Endothelial cell of umbilical vein (primary cell): ENCODE data around the gene TECTA. TPM values are rescaled to one million over a fixed set of nuclear protein-coding genes. Genes with fewer than 3 reads are reported as not detected.

ENCODE experiments used
- BruUV-seq: library from RNA; stranded (reverse); fragments of 400-500 nt; replicated peaks from 2 replicates; lab custom pipeline; 2021; lab: Mats Ljungman, UMichigan
- CTCF ChIA-PET: fragments of 300-600, 350-600 bp; sonication (Branson Sonifier 250); formaldehyde crosslinking; loops from one replicate; lab custom pipeline; 2021; ENCODE audit warnings: antibody characterized with exemption, inconsistent platforms; lab: Charles Lee
- POLR2A ChIA-PET: fragments of 300-600, 350-600 bp; sonication (Branson Sonifier 250); formaldehyde crosslinking; loops from one replicate; lab custom pipeline; 2021; ENCODE audit warnings: antibody characterized with exemption, inconsistent platforms; lab: Charles Lee
- DNase-seq: peaks from one replicate; pipeline ENCODE4 v3.0.0-alpha.2; 2011; ENCODE audit warnings: low read depth, low spot score
- FAIRE-seq: peaks from 2 replicates; lab custom pipeline; 2011; peaks lifted over from hg19 to GRCh38; lab: Jason Lieb, UNC
- H2AFZ ChIP-seq: 2 replicates; pipeline ENCODE4 v1.6.0; 2012; ENCODE audit warnings: low read depth, low read length, control low read depth, inconsistent platforms
- H3K27ac ChIP-seq: 2 replicates; pipeline ENCODE4 v1.5.1; 2011; ENCODE audit warnings: low read depth, mild to moderate bottlenecking, control low read depth, low read length, moderate library complexity; ENCODE audit not compliant: insufficient read depth
- H3K27me3 ChIP-seq, 2 experiments: 2 replicates each; pipeline versions ENCODE4 v1.6.0 to v1.6.1; 2011; ENCODE audit warnings: low read length in 2 of 2, mixed read lengths in 1 of 2; ENCODE audit not compliant: control insufficient read depth in 2 of 2, insufficient read depth in 2 of 2
- H3K36me3 ChIP-seq, 2 experiments: 2 replicates in 1 of 2; 3 replicates in 1 of 2; pipeline ENCODE4 v1.5.1; 2011; ENCODE audit warnings: low read length in 2 of 2, mild to moderate bottlenecking in 1 of 2, moderate library complexity in 1 of 2; ENCODE audit not compliant: control insufficient read depth in 2 of 2, insufficient read depth in 2 of 2; ENCODE audit errors: extremely low read depth in 1 of 2
- H3K4me1 ChIP-seq: 3 replicates; pipeline ENCODE4 v1.5.1; 2011; ENCODE audit warnings: mild to moderate bottlenecking, low read length; ENCODE audit not compliant: control insufficient read depth, insufficient read depth; ENCODE audit errors: extremely low read depth
- H3K4me2 ChIP-seq: 2 replicates; pipeline ENCODE4 v1.6.1; 2011; ENCODE audit warnings: low read length, control low read depth, mixed read lengths; ENCODE audit not compliant: insufficient read depth
- H3K4me3 ChIP-seq, 3 experiments: fragments of 200-600 bp in 1 of 3; sonication (generic), shearing (Covaris generic) in 1 of 3; replicated peaks in 1 of 3; 2 replicates each; pipeline ENCODE4 v1.5.1; 2011 to 2016; ENCODE audit warnings: control low read depth in 3 of 3, low read length in 3 of 3, mild to moderate bottlenecking in 2 of 3, inconsistent platforms in 1 of 3, low read depth in 1 of 3, moderate library complexity in 1 of 3; ENCODE audit not compliant: insufficient read depth in 1 of 3
- H3K79me2 ChIP-seq: 2 replicates; pipeline ENCODE4 v1.6.0; 2012; ENCODE audit warnings: low read length, inconsistent platforms; ENCODE audit not compliant: control insufficient read depth, insufficient read depth
- H3K9ac ChIP-seq: replicated peaks from 2 replicates; pipeline ENCODE3; 2011; ENCODE audit warnings: low read length, control low read depth; ENCODE audit not compliant: insufficient read depth; ENCODE audit errors: extremely low read depth
- H3K9me1 ChIP-seq: replicated peaks from 3 replicates; pipeline ENCODE4 v1.6.0; 2011; ENCODE audit warnings: mild to moderate bottlenecking, low read length; ENCODE audit not compliant: control insufficient read depth, insufficient read depth; ENCODE audit errors: extremely low read depth
- H3K9me3 ChIP-seq: replicated peaks from 2 replicates; pipeline ENCODE4 v1.5.1; 2012; ENCODE audit warnings: low read length, inconsistent platforms; ENCODE audit not compliant: control insufficient read depth, insufficient read depth
- H4K20me1 ChIP-seq: replicated peaks from 2 replicates; pipeline ENCODE3; 2011; ENCODE audit warnings: mild to moderate bottlenecking, low read length; ENCODE audit not compliant: control insufficient read depth, insufficient read depth; ENCODE audit errors: extremely low read depth
- CTCF ChIP-seq, 2 donors: IDR thresholded peaks; 1 replicate in 1 of 2; 2 replicates in 1 of 2; pipeline ENCODE4 v1.5.1; 2011; ENCODE audit warnings: low read length in 2 of 2, mild to moderate bottlenecking in 2 of 2, moderate library complexity in 2 of 2, control low read depth in 1 of 2, inconsistent platforms in 1 of 2, low read depth in 1 of 2; ENCODE audit not compliant: insufficient read depth in 1 of 2; ENCODE audit errors: extremely low read depth in 1 of 2
- EZH2 ChIP-seq: IDR thresholded peaks from 2 replicates; pipeline ENCODE4 v1.6.1; 2012; ENCODE audit warnings: borderline replicate concordance, low read depth, mild to moderate bottlenecking, moderate library complexity, low read length, inconsistent platforms; ENCODE audit not compliant: severe bottlenecking
- FOS ChIP-seq: IDR thresholded peaks from 2 replicates; pipeline ENCODE4 v1.6.1; 2011; ENCODE audit warnings: mild to moderate bottlenecking, low read length, moderate library complexity, borderline replicate concordance; ENCODE audit not compliant: insufficient read depth
- GATA2 ChIP-seq: IDR thresholded peaks from 2 replicates; pipeline ENCODE4 v1.7.0; 2011; ENCODE audit warnings: low read depth, mild to moderate bottlenecking, moderate library complexity, mixed read lengths, low read length; ENCODE audit not compliant: insufficient read length, insufficient read depth
- JUN ChIP-seq: IDR thresholded peaks from 2 replicates; pipeline ENCODE4 v1.6.1; 2011; ENCODE audit warnings: borderline replicate concordance, low read depth; ENCODE audit not compliant: insufficient read length, insufficient read depth
- MAX ChIP-seq: IDR thresholded peaks from 2 replicates; pipeline ENCODE4 v1.6.1; 2011; ENCODE audit not compliant: insufficient read depth, insufficient read length
- MYC ChIP-seq: IDR thresholded peaks from one replicate; pipeline ENCODE4 v1.6.1; 2011; ENCODE audit warnings: mild to moderate bottlenecking, low read depth, low read length
- POLR2A ChIP-seq: IDR thresholded peaks from 2 replicates; pipeline ENCODE4 v1.6.1; 2012; ENCODE audit warnings: low read depth, mild to moderate bottlenecking, control low read depth, low read length
- POLR2AphosphoS5 ChIP-seq: IDR thresholded peaks from 2 replicates; pipeline ENCODE4 v1.6.1; 2012; ENCODE audit warnings: low read depth, mild to moderate bottlenecking, control low read depth, low read length, moderate library complexity; ENCODE audit not compliant: insufficient read depth
- dilution Hi-C: fragments of 300-500 bp; cut with MboI; formaldehyde crosslinking; loops from one replicate; pipeline ENCODE4 v1.15.0; 2019; ENCODE audit warnings: low sequenced_read_pairs; ENCODE audit not compliant: extremely low pct_ligation_motif_present
- intact Hi-C: fragments of 100-400 bp; cut with micrococcal nuclease; formaldehyde crosslinking; loops from one replicate; pipeline ENCODE4 v1.10.0; 2022
- polyA plus RNA-seq, 4 experiments: library from polyadenylated mRNA; depleted of rRNA in 3 of 4; stranded (reverse) in 3 of 4; unstranded in 1 of 4; fragments of >200 nt; gene quantifications; 2 replicates each; pipeline versions ENCODE4 v1.2.1 to v1.2.3, GENCODE V29; 2011 to 2012; ENCODE audit warnings: missing spikeins in 1 of 4
- total RNA-seq: library from RNA; stranded (reverse); gene quantifications from 2 replicates; pipeline ENCODE4 v1.2.3, GENCODE V29; 2021

TECTA gene
- total and polyA plus RNA-seq, 2 donors (not counting 3 experiments of a cell fraction or from before 2014, with no cell fraction given) = 0.44 to 0.69 TPM

- POLR2A ChIA-PET = no interaction called here
These were observed 28.6 kb downstream of the TECTA start for GRCh38 chr11:121129362-121130340.

More at GRCh38 chr11:121129362-121130340, 28.6 kb downstream of the TECTA start:
- dilution Hi-C loops = no loop called here
- FAIRE-seq (no peak), DNase-seq (no peak)
- Histone ChIP-seq H3K36me3 (no peaks in the 10 kb centered on the region), H3K27ac (no peak overlapping the region), H3K79me2 (no peaks in the 10 kb centered on the region), H3K4me1 (no peaks in the 10 kb centered on the region), H2AFZ (no peak overlapping the region), H3K9ac (no peak overlapping the region), H3K4me2 (no peak overlapping the region), H3K27me3 (no peaks in the 10 kb centered on the region), H3K9me3 (no peaks in the 10 kb centered on the region), H4K20me1 (no peaks in the 10 kb centered on the region), H3K9me1 (no peaks in the 10 kb centered on the region), H3K4me3 (no peak overlapping the region)
- no TSS peak for BruUV-seq
- TF ChIP-seq EZH2 (no peak), JUN (no peak), MYC (no peak), POLR2AphosphoS5 (no peak), FOS (no peak), MAX (no peak), GATA2 (no peak), POLR2A (no peak), CTCF (IDR thresholded peaks at IDR 0.05; ENCODE audit: extremely low read depth in 1 of 2, insufficient read depth in 1 of 2, low read depth in 1 of 2, low read length in 2 of 2) (no peak)
- CTCF ChIA-PET = no interaction called here
- intact Hi-C loops = no loop called here
